AG09319 (cell line): ENCODE data around the gene SEC31A.

Experiments used
- DNase-seq: peaks from one replicate; pipeline ENCODE4 v3.0.0-alpha.2; 2010; ENCODE audit warnings: low read depth; ENCODE audit errors: extremely low read depth
- TF ChIP-seq, protein P1 (sequence below): IDR thresholded peaks from 2 replicates; pipeline ENCODE4 v1.5.1; 2011; ENCODE audit warnings: low read depth, mild to moderate bottlenecking, inconsistent platforms, low read length, moderate library complexity

The SEC31A gene

DNA sequence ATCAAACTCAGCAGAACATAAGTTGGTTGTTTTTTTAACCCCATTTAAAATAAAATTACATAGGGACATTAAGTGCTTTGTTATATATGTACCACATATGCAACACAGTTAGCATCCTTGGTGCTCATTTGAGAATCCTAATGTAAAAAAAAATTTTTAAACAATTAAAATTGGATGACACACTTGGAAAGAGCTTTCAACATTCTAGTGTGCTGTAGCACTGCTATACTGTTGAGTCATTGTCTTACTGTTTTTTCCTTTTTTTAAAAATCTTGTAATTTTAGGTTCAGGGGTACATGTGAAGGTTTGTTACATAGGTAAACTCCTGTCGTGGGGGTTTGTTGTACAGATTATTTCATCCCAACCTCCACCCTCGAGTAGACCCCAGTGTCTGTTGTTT lies 22.4 kb upstream of the SEC31A start:
- no peak for DNase-seq
- TF ChIP-seq, protein P1, sequence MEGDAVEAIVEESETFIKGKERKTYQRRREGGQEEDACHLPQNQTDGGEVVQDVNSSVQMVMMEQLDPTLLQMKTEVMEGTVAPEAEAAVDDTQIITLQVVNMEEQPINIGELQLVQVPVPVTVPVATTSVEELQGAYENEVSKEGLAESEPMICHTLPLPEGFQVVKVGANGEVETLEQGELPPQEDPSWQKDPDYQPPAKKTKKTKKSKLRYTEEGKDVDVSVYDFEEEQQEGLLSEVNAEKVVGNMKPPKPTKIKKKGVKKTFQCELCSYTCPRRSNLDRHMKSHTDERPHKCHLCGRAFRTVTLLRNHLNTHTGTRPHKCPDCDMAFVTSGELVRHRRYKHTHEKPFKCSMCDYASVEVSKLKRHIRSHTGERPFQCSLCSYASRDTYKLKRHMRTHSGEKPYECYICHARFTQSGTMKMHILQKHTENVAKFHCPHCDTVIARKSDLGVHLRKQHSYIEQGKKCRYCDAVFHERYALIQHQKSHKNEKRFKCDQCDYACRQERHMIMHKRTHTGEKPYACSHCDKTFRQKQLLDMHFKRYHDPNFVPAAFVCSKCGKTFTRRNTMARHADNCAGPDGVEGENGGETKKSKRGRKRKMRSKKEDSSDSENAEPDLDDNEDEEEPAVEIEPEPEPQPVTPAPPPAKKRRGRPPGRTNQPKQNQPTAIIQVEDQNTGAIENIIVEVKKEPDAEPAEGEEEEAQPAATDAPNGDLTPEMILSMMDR = no peak

DNA sequence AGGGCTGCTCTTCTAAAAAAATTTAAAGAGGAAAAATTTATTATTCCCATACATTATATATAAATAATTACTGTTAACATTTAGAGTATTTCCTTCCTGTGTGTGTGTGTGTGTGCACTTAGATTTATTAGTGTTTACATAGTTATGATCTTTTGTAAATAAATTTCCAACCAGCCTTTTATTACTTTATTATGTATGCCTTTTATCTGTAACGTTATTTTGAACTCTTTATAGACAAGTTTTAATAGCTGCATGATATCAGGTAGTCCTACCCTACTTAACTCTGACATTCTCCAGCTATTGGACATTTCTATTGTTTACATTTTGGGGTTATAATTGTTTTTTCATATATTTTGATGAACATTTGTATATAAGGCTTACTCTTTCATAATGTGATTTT lies 18.4 kb upstream of the SEC31A start:
- TF ChIP-seq, protein P1 = no peak
- DNase-seq = no peak

DNA sequence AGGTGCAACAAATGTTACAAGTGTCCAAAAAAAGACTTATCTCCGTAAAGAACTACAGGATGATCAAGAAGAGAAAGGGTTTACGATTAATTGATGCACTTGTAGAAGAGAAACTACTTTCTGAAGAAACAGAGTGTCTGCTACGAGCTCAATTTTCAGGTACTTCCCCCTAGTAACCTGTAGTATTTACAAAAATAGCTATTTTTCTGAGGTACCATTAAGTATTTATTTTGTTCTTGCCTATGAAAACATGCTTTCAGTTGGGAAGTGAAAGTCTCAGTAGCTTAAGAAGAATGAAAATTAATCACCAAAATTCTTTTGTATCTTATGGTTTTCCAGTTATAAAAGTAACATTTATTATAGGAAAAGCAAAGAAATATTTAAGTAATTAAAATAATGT lies 15.5 kb upstream of the SEC31A start:
- DNase-seq = no peak
- TF ChIP-seq, protein P1 = no peak

DNA sequence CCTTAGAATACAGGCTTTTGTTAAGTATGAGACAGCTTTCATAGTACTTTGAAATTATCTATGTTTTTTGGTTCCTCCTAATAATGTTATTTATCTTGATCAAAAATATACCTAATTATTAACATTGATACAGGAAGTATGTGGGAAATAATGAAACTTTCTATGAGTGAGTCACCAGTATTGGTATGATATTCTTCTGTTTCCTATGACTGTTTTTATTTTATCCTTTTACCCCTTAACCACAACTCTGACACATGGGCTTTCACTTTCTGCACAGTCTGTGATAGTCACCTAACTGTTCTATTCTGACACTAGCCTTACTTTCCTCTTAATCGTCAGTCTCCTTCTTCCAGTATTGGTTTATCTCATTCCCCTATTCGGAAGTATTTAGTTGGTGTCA lies 14.3 kb upstream of the SEC31A start:
- no peak for DNase-seq
- TF ChIP-seq, protein P1 = no peak

DNA sequence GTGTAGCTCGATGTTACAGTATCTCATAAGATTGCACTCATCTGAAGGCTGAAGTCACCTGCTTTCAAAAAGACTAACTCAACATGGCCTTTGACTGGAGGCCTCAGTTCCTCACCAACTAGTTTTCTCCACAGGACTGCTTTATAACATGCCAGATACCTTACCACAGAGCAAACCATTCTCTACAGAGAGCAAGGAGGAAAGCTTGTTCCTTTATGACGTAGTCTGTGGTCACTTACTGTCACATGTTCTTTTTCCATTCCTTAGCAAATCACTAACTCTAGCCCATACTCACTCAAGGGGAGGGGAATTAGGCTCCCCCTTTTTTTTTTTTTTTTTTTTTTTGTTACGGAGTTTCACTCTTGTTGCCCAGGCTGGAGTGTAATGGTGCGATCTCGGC lies 12.8 kb upstream of the SEC31A start:
- no peak for DNase-seq
- TF ChIP-seq, protein P1 = no peak

DNA sequence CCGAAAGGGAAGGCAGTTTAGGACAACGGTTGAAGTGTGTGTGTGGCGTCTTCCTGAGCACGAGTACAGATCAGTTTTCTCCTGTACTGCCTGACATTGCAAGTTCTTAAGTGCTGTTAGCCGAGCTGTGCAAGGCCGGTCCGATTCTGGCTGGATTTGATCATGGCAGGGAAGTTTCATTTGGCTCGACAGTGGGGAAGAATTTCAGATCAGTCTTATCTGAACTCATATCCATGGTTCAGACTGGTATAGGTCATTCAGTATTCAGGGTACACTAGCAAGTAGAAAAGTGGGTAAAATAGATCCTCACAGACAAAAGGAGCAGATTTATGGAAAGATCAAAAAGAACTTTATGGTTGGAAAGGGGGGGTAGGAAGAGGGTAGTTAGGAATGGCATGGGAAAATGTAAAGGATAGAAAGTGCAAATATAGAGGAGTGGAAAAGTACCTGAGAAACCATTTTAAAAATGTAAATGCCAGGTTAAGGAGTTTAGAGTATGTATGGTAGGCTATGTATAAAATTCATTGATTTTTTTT lies 10.3 kb upstream of the SEC31A start:
- TF ChIP-seq, protein P1 = no peak
- DNase-seq = no peak

DNA sequence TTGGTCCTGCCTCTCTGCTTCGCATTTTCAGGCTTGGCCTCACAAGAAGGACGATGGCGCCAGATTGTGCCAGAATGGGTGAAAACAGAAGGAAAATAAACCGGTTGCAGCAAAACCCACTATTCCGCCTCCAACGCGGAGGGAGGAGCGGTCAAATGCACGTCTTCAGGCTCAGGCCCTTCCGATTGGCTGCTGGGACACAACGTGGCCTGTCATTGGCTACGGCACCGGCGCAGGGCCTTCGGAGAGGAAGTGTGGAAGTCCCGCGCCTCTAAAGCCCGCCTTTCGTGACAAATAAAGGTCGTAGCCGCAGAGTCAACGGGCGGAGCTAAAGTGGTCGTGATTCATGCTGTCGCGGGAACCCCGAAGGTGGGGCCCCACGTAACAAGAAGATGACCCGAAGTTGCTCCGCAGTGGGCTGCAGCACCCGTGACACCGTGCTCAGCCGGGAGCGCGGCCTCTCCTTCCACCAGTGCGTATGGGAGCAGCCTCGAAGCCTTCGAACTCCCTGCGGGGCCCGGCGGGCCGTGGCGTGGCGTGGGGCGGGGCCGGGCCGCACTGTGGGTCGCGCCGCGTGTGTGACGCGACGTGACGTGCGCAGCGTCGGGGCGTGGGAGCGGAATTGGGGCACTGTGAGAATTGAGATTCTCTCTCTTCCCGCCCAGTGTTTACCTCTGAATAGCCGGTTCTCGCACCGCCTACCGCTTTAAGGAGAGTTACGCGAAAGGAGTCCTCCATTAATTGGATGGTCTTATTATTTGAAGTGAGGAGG lies 9.6 kb upstream of the SEC31A start, which contains the start of gene THAP9:
TSS of gene THAP9 (plus strand) at position 325 of the 772 bp plus-strand sequence. CDS start at position 393, 68 bp downstream.
- TF ChIP-seq, protein P1 = no peak
- peak; percentile 99 for DNase-seq
